Stomach smooth muscle (tissue), 2 donors: ENCODE measurements around the gene MBD4.

ENCODE experiments used
- H3K27ac ChIP-seq: one replicate; pipeline ENCODE4 v1.7.0; 2013; ENCODE audit warnings: mild to moderate bottlenecking, low read length, inconsistent platforms
- H3K27me3 ChIP-seq, 2 donors: one replicate each; pipeline ENCODE4 v1.7.0; 2013; ENCODE audit warnings: low read length in 2 of 2; ENCODE audit not compliant: insufficient read depth in 2 of 2, control insufficient read depth in 1 of 2
- H3K36me3 ChIP-seq, 2 donors: one replicate each; pipeline ENCODE4 v1.7.0; 2013; ENCODE audit warnings: low read length in 2 of 2; ENCODE audit not compliant: control insufficient read depth in 2 of 2, insufficient read depth in 2 of 2
- H3K4me1 ChIP-seq: one replicate; pipeline ENCODE4 v1.7.0; 2013; ENCODE audit warnings: low read length; ENCODE audit not compliant: control insufficient read depth, insufficient read depth
- H3K4me3 ChIP-seq, 2 donors: one replicate each; pipeline ENCODE4 v1.7.0; 2013; ENCODE audit warnings: low read length in 2 of 2
- H3K9ac ChIP-seq, 2 donors: one replicate each; pipeline ENCODE4 v1.7.0; 2013; ENCODE audit warnings: low read length in 2 of 2, mild to moderate bottlenecking in 1 of 2
- H3K9me3 ChIP-seq, 2 donors: one replicate each; pipeline ENCODE4 v1.7.0; 2013; ENCODE audit warnings: low read length in 2 of 2; ENCODE audit not compliant: control insufficient read depth in 2 of 2
- donor health status: healthy.
- donor health status: Pancreatic carcinoma.

MBD4 gene

DNA sequence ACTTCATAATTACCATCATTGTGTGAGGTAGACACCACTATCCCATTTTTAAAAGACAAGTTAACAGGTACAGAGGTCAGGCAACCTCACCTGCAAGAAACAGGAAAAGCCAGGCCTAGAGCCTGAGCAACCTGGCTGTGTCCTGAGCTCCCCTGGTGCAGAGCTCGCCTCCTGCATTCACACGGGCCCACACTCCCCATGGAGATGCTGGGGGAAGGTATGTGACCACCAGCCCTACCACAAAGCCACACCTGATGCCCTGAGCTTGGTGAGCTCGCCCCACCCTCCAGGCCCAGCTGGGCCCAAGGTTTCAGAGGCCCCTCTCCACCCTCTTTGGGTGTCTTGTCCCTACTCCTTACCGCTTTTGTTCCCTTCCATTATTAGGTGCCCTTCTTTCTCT lies 10.1 kb downstream of the MBD4 start:
- Histone ChIP-seq H3K36me3 (peaks cover 19 to 25% of the 10 kb centered on the region in 2 donors), H3K9ac (no peak overlapping the region), H3K27me3 (no peaks in the 10 kb centered on the region), H3K27ac (no peak overlapping the region), H3K4me1 (peaks cover 14% of the 10 kb centered on the region), H3K4me3 (no peak overlapping the region), H3K9me3 (no peaks in the 10 kb centered on the region)

DNA sequence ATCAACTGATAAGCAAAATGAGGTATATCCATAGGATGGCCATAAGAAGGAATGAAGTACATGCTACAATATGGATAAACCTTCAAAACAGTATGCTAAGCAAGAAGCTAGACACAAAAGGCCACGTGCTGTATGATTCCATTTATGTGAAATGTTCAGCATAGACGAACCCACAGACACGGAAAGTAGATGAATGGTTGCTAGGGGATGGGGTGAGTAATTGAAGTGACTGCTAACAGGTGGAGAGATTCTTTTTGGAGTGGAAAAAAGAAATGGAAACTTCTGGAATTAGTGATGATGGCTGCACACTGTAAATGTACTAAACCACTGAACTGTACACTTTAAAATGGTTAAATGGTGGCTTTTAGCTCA lies 10.7 kb downstream of the MBD4 start:
- Histone ChIP-seq H3K36me3 (peaks cover 19 to 25% of the 10 kb centered on the region in 2 donors), H3K27me3 (no peaks in the 10 kb centered on the region), H3K9me3 (no peaks in the 10 kb centered on the region), H3K27ac (peak overlapping the region; percentile 41), H3K4me3 (peak overlapping the region; percentile 94 to 99), H3K4me1 (peaks cover 14% of the 10 kb centered on the region), H3K9ac (peak overlapping the region; percentile 50 to 72)

DNA sequence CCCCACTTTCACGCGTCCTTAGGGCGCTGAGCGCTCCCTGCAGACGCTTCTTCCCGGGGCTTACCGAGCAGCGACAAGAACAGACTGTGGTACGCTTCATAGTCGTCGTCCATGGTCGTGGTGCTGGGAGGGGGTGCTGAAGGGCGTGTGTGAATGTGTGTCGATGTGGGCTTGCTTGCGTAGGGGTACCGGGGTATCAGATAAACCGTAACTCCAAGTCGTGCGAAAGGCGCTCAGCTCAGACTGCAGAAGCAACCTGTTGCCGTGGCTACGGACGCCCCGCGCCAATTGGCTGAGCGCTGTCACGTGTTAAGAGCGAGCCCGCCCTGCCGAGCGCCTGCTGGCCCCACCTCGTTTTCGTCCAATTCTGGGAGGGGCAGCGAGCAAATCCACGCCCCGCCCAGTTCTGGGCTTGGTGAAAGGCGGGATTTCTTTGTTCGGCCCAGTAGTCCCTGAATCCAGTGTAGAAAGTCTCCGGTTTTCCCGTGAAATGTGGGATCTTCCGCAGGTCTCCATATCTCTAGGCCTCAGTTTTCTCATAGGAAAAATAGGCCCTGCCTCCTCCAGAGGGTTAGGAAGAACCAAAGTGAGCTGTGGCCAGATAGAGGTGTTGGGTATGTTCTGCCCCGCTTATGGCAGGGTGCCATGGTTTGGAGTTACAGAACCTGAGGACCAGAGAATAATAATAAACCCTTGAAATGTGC lies 11.2 kb downstream of the MBD4 start, which contains the start of gene EFCAB12:
Gene EFCAB12, minus strand, starts transcription at position 261 of the 704 bp plus-strand sequence. Its CDS starts 148 bp downstream, at position 113.
- peaks cover 17 to 22% of the 10 kb centered on the region in 2 donors for H3K36me3 ChIP-seq

DNA sequence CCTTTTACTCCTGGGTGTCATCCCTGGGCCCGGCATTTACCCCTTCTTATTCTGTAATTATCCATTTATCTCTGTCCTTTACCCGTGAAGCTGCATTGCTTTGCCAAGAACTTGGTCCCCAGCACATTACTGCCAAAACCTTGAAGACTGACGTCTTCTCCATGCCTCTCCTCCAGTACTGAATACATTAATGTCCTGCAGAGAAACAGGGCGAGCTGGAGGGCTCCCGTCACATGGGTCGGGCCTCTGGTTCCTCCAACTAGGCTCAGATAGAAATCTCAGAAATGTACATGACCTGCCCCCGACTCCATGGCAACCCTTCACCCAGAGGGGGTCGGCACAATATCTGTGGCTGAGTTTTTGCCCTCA lies 11.8 kb downstream of the MBD4 start:
- peaks cover 14% of the 10 kb centered on the region for H3K4me1 ChIP-seq
- no peaks in the 10 kb centered on the region for H3K27me3 ChIP-seq
- H3K9ac ChIP-seq = peak overlapping the region; percentile 61 to 69
- H3K27ac ChIP-seq = no peak overlapping the region
- H3K36me3 ChIP-seq = peaks cover 16 to 18% of the 10 kb centered on the region in 2 donors
- peak overlapping the region; percentile 94 to 99 for H3K4me3 ChIP-seq
- H3K9me3 ChIP-seq = no peaks in the 10 kb centered on the region

More for the DNA sequence above, 11.2 kb downstream of the MBD4 start, which contains the start of gene EFCAB12:
- peak within 1 kb of the TSS; percentile 61 to 72 for H3K9ac ChIP-seq
- peak within 1 kb of the TSS; percentile 94 to 99 for H3K4me3 ChIP-seq
- H3K9me3 ChIP-seq = no peaks in the 10 kb centered on the region
- no peaks in the 10 kb centered on the region for H3K27me3 ChIP-seq
- H3K4me1 ChIP-seq = peaks cover 14% of the 10 kb centered on the region
- peak within 1 kb of the TSS; percentile 41 for H3K27ac ChIP-seq

DNA sequence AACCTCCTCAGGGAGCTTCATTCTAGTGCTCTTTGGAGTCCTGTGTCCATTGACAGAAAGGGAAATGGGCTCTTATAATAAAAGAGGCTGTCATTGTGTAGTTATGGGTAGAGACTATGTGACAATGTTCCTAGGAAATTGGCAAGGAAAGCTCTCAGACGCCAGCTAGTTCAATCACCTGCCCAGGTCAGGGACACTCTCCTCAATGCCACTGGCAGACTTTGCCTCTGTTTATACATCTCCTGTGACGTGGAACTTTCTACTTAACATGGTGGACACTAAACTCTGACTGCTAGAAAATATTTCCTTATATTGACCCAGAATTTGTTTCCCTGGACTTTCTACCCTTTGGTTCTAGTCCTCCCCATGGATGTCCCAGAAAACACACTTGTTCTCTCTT lies 14.1 kb downstream of the MBD4 start:
- Histone ChIP-seq H3K27ac (no peak overlapping the region), H3K27me3 (no peaks in the 10 kb centered on the region), H3K4me1 (peaks cover 14% of the 10 kb centered on the region), H3K9ac (no peak overlapping the region), H3K4me3 (no peak overlapping the region), H3K36me3 (peaks cover 0 to 1% of the 10 kb centered on the region in 2 donors), H3K9me3 (no peaks in the 10 kb centered on the region)

DNA sequence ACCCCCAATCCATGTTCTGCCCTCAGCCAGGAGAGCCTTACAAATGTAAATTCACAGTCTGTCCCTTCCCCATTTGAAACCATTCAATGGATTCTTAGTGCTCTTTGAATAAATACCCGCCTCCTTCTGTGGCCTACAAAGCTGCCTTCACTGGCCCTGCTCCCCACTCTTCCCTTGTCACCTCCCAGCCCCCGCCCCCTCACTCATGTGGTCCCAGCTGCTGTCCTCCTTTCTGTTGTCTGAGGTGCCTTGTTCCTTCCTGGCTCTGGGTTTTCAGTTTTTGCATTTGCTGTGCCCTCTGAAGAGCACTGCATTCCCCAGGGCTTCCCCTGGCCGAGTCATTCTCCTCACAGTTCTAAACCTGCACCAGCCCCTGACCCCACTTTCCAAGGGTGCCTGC lies 14.5 kb downstream of the MBD4 start:
- H3K27me3 ChIP-seq = no peaks in the 10 kb centered on the region
- H3K9ac ChIP-seq = no peak overlapping the region
- no peaks in the 10 kb centered on the region for H3K9me3 ChIP-seq
- no peak overlapping the region for H3K27ac ChIP-seq
- H3K36me3 ChIP-seq = no peaks in the 10 kb centered on the region
- H3K4me1 ChIP-seq = peaks cover 14% of the 10 kb centered on the region
- H3K4me3 ChIP-seq = no peak overlapping the region

DNA sequence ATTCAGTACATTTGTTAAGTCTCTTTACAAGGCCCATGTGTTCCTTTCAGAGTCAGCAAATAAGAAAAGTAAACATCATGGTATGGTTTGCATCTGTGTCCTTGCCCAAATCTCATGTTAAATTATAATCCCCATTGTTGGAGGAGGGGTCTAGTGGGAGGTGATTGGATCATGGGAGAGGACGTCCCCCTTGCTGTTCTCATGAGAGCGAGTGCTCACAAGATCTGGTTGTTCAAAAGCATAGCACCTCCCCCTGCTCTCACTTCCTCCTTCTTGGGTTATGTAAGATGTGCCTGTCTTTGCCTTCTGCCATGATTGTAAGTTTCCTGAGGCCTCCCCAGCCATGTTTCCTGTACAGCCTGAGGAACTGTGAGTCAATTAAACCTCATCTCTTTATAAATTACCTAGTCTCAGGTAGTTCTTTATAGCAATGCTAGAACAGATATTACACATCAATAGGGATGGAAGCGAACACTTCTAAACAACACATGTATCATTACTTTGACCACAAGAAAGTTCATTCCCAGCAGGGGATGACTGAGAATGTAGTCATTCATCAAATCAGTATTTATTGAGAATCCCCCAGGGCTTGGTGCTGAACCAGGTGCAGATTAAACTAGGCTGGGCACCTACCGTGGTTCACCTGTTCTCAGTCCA lies 15.4 kb downstream of the MBD4 start:
- H3K27ac ChIP-seq = no peak overlapping the region
- H3K9ac ChIP-seq = no peak overlapping the region
- no peaks in the 10 kb centered on the region for H3K9me3 ChIP-seq

DNA sequence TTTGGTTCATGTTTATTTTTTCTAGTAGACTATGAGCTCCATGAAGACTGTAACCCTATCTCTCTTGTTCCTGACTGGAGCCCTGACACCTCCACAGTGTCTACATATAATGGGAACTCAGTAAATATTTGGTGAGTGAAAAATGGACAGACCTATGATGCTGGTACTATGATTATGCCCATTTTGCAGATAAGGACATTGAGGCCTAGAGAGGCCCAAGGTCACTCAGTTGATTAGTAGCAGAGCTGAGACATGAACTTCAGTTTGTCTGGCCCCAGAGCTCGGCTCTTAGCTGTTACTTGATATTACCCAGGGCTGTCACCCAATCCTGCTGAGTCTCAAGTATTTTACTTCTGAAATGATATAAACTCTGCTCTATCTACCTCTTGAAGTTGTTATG lies 16.9 kb downstream of the MBD4 start:
- Histone ChIP-seq H3K9me3 (no peaks in the 10 kb centered on the region), H3K36me3 (no peaks in the 10 kb centered on the region), H3K4me1 (peaks cover 5% of the 10 kb centered on the region), H3K9ac (no peak overlapping the region), H3K4me3 (no peak overlapping the region), H3K27me3 (no peaks in the 10 kb centered on the region), H3K27ac (no peak overlapping the region)

More for the DNA sequence above, 15.4 kb downstream of the MBD4 start:
- no peak overlapping the region for H3K4me3 ChIP-seq
- H3K27me3 ChIP-seq = no peaks in the 10 kb centered on the region
- H3K4me1 ChIP-seq = peaks cover 14% of the 10 kb centered on the region
- no peaks in the 10 kb centered on the region for H3K36me3 ChIP-seq

DNA sequence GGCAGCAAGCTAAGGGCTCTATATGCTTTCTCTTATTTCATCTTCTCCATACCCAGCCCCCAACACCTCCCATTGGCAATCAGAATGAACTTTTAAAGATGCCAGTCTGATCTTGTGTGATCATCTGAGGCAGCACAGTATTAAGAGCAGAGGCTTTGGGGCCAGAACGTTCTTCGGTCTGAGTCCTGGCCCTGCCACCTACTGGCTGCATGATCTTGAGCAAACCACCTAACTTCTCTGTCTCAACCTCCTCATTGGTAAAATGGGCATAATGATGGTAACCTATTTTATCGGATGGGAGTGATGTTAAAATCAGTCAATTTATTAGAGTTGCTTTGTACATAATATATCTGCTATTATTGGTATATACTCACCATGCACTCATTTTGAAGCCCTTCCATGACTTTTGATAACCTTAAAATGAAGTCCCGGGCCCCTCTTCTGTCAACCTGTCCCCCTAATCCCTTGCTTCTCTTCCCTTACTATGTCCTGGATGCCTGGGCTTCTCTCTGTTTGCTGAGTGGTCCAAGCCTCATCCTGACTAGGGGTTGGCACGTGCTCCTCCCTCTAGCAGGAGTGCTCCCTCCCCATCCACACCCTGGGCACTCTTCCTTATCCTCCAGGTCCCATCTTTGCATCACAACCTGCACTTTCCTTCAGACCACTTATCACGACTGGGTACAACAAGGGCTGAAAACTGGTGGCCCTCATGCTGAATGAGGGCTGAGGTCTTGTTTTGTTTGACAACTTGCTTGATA lies 17.6 kb downstream of the MBD4 start:
- Histone ChIP-seq H3K27ac (no peak overlapping the region), H3K9me3 (no peaks in the 10 kb centered on the region), H3K4me1 (peaks cover under 1% of the 10 kb centered on the region), H3K27me3 (no peaks in the 10 kb centered on the region), H3K36me3 (no peaks in the 10 kb centered on the region), H3K9ac (no peak overlapping the region), H3K4me3 (no peak overlapping the region)

DNA sequence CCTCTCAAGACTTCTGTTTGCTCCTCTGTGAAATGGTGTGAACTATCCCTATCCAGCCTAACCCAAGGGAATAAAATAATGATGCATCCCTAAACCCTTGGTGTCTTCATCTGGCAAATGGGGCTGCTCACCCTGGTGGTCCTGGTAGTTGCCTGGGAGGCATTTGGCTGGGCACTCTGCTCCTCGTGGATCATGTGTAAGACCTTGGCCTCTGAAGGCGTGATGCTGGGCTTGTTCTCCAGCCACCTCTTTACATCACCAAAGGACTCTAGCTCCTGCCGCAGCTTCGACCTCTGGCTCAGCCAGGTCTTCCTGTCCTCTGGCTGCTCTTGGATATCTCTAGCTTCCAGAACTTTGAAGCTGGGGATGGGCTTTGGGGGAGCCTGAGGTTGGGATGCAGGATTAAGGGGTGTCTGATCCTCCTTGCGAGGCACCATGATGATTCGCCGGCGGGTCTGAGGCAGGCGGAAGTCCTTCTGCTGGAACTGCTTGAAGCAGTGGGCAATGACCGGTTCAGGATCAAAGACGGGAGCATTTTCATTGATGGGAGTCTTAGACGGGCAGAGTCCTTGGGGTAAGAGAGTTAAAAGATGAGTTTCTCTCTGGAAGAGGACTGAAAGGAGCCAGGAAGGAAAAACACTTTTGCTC lies 18.4 kb downstream of the MBD4 start:
- no peaks in the 10 kb centered on the region for H3K36me3 ChIP-seq
- no peaks in the 10 kb centered on the region for H3K27me3 ChIP-seq
- no peak overlapping the region for H3K27ac ChIP-seq
- no peaks in the 10 kb centered on the region for H3K4me1 ChIP-seq
- no peak overlapping the region for H3K9ac ChIP-seq
- no peak overlapping the region for H3K4me3 ChIP-seq
- H3K9me3 ChIP-seq = no peaks in the 10 kb centered on the region
